Activated gamma-delta T cell treated with Interleukin-2 at 50 U/mL for 16 hours (primary cell): ENCODE results near the gene VGF.

Experiments used
- DNase-seq: peaks from one replicate; pipeline ENCODE4 v3.0.0-alpha.2; 2020

The VGF gene

GRCh38 chr7:101165958-101166647 lies 734 bp upstream of the VGF start:
- no peak for DNase-seq

DNA sequence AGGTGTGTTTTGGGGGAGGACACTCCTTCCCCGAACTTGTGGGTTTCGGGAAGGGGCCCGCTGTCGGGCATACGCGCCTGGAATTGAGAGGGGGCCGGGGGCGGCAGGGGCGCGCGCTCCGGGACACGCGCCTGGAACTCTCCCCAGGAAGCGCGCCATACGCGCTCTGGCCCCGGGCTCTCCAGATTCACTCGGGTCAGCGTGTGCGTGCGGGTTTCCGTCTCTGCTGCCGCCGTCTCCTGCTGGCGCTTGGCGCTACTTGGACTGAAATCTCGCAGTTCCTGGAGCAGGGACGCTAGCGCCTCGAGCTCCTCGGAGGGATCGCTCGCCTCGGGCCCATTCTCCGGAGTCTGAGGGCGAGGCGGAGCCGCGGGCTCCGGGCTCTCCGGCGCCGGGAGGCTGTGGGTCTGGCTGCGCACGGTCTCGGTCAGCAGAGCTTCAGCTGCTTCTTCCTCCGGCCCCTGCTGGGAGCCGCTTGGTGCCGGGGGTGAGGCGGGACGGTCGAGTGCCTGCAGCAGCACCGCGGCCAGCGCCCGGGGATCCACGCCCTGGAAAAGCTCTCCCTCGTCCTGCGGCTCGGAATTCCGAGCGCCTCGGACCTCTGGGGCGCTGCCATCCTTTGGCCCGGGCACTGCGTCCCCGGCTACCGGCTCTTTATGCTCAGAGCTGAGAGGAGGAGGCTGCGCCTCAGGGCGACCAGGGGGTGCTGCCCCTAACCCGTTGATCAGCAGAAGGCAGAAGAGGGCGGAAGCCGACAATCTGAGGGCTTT lies 1.1 kb downstream of the VGF start:
- no peak for DNase-seq

- DNase-seq: no peak
Measured at GRCh38 chr7:101163279-101164070, 1.9 kb downstream of the VGF start.

DNA sequence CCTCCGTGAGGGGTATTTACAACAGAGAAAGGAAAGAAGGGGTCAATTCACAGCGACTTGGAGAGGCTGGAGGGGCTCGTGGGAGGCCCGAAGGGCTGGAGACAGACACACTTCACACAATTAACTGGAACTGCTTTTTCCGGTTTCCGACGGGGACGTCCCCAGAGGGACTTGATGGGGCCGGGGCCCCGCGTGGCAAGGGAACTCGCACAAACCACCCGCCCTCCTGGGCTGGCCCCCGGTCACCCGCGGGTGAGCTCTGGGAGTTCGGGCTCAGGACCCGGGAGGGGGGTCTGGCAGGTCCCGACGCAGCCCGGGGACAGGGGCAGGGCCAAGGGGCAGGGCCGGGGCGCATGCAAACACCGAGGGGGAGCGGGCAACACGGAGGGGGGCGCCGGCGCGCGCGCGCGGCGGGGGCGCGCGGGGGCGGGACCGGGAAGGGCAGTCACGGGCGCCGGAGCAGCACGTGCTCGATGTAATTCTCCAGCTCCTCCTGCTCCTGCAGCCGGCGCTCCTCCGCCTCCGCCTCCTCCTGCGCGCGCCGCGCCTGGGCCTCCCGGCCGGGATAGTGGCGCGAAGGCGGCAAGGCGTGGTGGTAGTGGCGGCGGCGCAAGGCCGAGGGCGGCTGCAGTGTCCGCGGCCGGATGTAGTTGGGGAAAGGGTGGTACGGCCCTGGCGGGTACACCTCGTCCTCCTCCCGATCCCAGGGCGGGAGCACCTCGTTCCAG lies 2.7 kb downstream of the VGF start:
- no peak for DNase-seq

DNA sequence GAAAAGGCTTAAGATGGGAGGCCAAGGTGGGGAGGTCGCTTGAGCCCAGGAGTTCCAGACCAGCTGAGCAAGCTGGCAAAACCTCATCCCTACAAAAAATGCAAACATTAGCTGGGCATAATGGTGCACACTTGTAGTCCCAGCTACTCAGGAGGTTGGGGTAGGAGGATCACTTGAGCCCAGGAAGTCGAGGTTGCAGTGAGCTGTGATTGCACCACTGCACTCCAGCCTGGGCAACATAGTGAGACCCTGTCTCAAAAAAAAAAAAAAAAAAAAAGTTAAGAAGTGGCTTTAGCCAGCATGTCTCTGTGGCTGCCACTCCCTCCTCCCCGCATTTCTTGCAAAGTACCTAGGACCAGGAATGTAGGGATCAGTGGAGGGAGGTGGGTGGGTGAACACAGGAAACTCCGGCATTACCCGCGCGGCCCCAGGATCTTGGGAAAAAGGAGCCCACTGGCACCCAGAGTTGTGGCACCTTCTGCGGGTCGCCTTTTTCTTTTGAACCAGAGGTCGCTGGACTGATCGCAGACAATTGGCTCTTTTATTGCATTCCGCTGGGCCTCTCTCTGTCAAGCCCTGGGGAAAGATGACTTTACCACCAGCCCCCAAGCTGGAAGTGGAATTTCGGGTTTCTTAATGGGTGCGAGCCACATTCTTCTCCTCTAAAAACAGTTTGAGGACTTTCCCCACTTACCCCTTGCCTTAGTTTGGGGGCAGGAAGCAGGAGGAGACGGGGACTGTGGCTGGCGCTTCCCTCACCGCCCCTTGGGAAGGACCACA lies 3.5 kb downstream of the VGF start:
- no peak for DNase-seq

- DNase-seq: no peak
Measured at GRCh38 chr7:101160910-101161309, 4.5 kb downstream of the VGF start.

- no peak for DNase-seq
Measured at GRCh38 chr7:101159696-101160674, 5.4 kb downstream of the VGF start.

DNA sequence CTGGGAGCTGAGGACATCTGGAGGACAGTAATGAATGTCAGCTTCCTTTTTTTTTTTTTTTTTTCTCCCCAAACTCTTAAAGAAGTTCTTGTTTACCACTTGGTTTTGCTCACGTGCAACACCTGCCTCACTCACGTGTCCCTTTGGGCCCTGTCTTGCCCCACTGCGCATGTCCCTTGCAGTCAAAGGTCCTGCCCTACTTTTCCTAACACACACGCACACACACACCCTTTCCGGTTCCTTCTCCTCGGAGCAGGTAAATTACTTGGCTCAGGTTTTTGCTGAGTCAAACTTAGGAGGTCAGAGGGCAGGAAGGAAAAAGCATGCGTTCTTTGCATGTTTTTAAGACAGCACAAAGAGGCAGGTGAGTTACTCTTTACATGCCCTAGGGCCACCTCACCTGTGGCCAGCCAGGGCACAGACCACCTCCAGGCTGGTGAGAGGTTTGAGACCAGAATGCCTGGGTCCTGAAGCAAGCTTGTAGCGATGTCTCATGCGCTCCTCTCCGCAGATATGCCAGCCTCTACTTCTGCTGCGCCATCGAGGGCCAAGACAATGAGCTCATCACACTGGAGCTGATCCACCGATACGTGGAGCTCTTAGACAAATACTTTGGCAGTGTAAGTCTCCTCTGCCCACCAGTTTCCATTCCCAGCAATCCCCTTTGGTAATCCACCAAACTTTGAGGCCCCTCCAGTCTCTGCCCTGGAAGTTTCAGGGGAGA lies 8.3 kb downstream of the VGF start:
- DNase-seq: no peak

DNA sequence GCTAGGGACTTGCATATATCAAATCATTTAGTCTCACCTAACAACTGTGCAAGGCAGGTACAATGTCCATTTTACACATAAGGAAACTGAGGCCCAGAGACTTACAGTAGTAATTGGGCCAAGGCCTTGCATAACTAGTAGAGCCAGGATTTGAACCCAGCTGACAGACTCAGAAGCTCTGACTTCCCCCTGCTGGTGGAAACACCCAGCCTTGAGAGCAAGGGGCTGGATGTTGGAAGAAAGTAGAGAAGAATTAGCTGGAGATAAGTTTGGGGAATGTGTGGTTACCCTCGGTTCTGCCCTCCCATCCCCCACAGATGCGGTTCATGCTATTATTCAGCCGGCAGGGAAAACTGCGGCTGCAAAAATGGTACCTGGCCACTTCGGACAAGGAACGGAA lies 9.1 kb downstream of the VGF start:
- DNase-seq: no peak

- no peak for DNase-seq
Measured at GRCh38 chr7:101155303-101155702, 10.1 kb downstream of the VGF start.

GRCh38 chr7:101154693-101155102 lies 10.7 kb downstream of the VGF start:
- DNase-seq: no peak

GRCh38 chr7:101153969-101154692 lies 11.2 kb downstream of the VGF start, which contains the start of gene AP1S1:
Gene AP1S1 (plus strand): TSS chr7:101154476. CDS start chr7:101154515, 39 bp downstream.
- peak; percentile 80 for DNase-seq

DNA sequence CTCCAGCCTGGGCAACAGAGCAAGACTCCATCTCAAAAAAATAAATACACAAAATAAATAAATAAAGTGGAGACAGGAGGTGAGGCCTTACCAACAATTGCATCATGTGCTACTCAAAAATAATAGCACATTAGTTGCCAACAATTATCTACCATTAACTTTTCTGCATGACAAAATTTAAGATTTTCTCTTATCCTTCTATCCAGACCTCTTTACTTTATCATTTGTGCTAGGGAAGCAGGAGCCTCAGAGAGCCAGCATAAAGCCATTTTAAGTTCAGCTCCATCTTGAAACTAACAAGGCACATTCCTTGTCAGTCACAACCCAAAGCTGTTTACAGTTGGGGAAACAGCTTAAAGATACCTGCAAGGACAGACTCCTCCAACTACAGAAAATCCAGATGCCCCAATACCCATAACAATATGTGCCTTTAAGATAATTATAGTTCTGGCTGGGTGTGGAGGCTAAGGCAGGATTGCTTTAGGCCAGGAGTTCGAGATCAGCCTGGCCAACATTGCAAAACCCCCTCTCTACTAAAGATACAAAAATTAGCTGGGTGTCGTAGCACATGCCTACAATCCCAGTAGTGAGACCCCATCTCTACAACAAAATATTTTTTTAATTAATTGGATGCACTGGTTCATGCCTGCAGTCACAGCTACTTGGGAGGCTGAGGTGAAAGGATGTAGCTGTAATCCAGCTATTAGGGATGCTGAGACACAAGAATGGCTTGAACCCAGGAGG lies 13.3 kb downstream of the VGF start:
- no peak for DNase-seq

- no peak for DNase-seq
Measured at GRCh38 chr7:101140746-101141382, 24.5 kb downstream of the VGF start.

DNA sequence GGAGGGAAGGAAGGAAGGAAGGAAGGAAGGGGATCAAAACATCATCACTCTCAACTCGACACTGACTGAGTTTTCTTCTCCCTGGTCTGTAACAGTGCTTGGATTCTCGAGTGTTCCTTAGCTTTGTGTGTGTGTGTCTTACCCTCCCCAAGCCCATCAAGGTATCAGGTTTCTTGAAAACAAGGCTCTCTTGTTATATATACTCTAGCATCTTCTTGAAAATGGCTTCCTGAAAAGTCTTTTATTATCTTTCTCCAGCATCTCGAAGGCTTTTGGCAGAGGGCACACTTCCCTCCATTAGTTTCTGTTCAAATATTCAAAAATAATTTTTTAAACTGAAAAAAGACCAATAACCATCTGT lies 25.1 kb downstream of the VGF start:
- DNase-seq: no peak

GRCh38 chr7:101138213-101138870 lies 27.0 kb downstream of the VGF start:
- peak; percentile 87 for DNase-seq

DNA sequence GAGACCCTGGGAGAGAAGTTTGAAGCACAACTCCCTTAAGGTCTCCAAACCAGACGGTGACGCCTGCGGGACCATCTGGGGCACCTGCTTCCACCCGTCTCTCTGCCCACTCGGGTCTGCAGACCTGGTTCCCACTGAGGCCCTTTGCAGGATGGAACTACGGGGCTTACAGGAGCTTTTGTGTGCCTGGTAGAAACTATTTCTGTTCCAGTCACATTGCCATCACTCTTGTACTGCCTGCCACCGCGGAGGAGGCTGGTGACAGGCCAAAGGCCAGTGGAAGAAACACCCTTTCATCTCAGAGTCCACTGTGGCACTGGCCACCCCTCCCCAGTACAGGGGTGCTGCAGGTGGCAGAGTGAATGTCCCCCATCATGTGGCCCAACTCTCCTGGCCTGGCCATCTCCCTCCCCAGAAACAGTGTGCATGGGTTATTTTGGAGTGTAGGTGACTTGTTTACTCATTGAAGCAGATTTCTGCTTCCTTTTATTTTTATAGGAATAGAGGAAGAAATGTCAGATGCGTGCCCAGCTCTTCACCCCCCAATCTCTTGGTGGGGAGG lies 27.6 kb downstream of the VGF start:
- DNase-seq: no peak
